PFSK-1 (cell line): Measurements from ENCODE around the gene STON2.

Experiments used
- FOXP2 ChIP-seq: optimal IDR thresholded peaks from 2 replicates; pipeline ENCODE3; 2011; ENCODE audit warnings: borderline replicate concordance, control low read depth, inconsistent platforms; ENCODE audit not compliant: insufficient read depth; ENCODE audit errors: extremely low read length, extremely low read depth
- POLR2AphosphoS5 ChIP-seq: IDR thresholded peaks from 2 replicates; pipeline ENCODE4 v1.6.1; 2012; ENCODE audit warnings: low read depth, mild to moderate bottlenecking, control low read depth, low read length, moderate library complexity
- REST ChIP-seq, 2 experiments: IDR thresholded peaks; 2 replicates each; pipeline versions ENCODE4 v1.6.1 to v1.8.0; 2011 to 2012; ENCODE audit warnings: low read depth in 2 of 2, low read length in 2 of 2, control low read depth in 1 of 2, inconsistent platforms in 1 of 2, mild to moderate bottlenecking in 1 of 2, moderate library complexity in 1 of 2; ENCODE audit not compliant: insufficient read depth in 1 of 2
- SIN3A ChIP-seq: IDR thresholded peaks from 2 replicates; pipeline ENCODE4 v1.6.1; 2012; ENCODE audit warnings: mild to moderate bottlenecking, low read length, moderate library complexity, borderline replicate concordance; ENCODE audit not compliant: insufficient read depth
- TAF1 ChIP-seq: IDR thresholded peaks from 2 replicates; pipeline ENCODE4 v1.6.1; 2012; ENCODE audit warnings: low read length, control low read depth, borderline replicate concordance; ENCODE audit not compliant: insufficient read depth

The STON2 gene

GRCh38 chr14:81273961-81274575, 126.1 kb downstream of the STON2 start:
- no peak for TF ChIP-seq SIN3A
- no peak for TF ChIP-seq POLR2AphosphoS5
- TF ChIP-seq TAF1: no peak
- TF ChIP-seq REST (IDR thresholded peaks at IDR 0.05; ENCODE audit: insufficient read depth in 1 of 2, low read depth in 2 of 2, low read length in 2 of 2): no peak
- no peak for TF ChIP-seq FOXP2

- TF ChIP-seq REST (IDR thresholded peaks at IDR 0.05; ENCODE audit: insufficient read depth in 1 of 2, low read depth in 2 of 2, low read length in 2 of 2) (no peak), TAF1 (no peak), SIN3A (no peak), FOXP2 (no peak), POLR2AphosphoS5 (no peak)
These were observed 126.6 kb downstream of the STON2 start for GRCh38 chr14:81273521-81273920.

- TF ChIP-seq REST (IDR thresholded peaks at IDR 0.05; ENCODE audit: insufficient read depth in 1 of 2, low read depth in 2 of 2, low read length in 2 of 2) (no peak), TAF1 (no peak), SIN3A (no peak), FOXP2 (no peak), POLR2AphosphoS5 (no peak)
These were observed 127.8 kb downstream of the STON2 start for GRCh38 chr14:81272317-81272716.

GRCh38 chr14:81269979-81270375, 130.1 kb downstream of the STON2 start:
- TF ChIP-seq POLR2AphosphoS5: no peak
- no peak for TF ChIP-seq FOXP2
- no peak for TF ChIP-seq REST (IDR thresholded peaks at IDR 0.05; ENCODE audit: insufficient read depth in 1 of 2, low read depth in 2 of 2, low read length in 2 of 2)
- no peak for TF ChIP-seq SIN3A
- no peak for TF ChIP-seq TAF1
